ENCODE data around the gene MADCAM1.

DNA sequence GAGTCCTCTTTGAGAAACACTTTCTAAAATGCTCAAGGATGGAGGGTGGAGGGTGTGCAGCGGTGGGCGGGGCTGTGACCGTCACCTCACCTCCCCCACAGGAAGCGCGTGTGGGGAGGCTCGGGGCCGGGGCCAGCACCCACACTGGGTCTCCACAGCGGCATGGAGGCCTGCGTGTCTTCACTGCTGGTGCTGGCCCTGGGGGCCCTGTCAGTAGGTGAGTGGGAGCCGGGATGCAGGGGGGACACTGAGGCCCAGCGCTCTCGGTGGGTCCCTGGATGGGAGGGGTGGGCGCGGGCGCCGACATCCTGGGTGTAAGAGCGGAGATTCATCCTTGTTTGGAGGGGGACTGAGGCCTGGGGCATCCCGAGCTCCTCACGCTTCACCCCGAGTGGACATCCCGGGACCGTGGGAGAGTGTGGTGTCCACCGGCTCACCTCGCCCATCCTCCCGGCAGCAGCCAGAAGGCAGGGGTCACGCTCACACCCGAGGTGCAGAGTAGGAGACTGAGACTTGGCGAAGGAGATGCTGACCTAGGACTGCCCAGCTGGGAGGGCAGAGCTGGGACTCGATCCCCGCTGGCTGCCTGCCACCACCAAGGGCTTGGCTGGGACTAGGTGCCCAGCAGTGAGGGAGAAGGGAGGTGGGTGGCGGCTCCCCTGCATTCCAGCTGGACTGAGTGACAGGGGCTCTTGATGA, 47.8 kb downstream of the MADCAM1 start, which contains the start of gene GZMM:
- TF ChIP-seq, protein P1, sequence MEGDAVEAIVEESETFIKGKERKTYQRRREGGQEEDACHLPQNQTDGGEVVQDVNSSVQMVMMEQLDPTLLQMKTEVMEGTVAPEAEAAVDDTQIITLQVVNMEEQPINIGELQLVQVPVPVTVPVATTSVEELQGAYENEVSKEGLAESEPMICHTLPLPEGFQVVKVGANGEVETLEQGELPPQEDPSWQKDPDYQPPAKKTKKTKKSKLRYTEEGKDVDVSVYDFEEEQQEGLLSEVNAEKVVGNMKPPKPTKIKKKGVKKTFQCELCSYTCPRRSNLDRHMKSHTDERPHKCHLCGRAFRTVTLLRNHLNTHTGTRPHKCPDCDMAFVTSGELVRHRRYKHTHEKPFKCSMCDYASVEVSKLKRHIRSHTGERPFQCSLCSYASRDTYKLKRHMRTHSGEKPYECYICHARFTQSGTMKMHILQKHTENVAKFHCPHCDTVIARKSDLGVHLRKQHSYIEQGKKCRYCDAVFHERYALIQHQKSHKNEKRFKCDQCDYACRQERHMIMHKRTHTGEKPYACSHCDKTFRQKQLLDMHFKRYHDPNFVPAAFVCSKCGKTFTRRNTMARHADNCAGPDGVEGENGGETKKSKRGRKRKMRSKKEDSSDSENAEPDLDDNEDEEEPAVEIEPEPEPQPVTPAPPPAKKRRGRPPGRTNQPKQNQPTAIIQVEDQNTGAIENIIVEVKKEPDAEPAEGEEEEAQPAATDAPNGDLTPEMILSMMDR (IDR thresholded peaks at IDR 0.05), result no peak
- no peak for TF ChIP-seq POLR2A (IDR thresholded peaks at IDR 0.05)

Data from tibial nerve (tissue), 3 donors.